Ascending aorta (tissue), 2 donors: Measurements from ENCODE around the gene KCNIP3. TPM values are rescaled to one million over a fixed set of nuclear protein-coding genes. Genes with fewer than 3 reads are reported as not detected.

Experiments used
- DNase-seq, 2 donors: peaks; one replicate each; pipeline ENCODE4 v3.0.0-alpha.2; 2019; ENCODE audit warnings: low spot score in 2 of 2
- H3K27ac ChIP-seq, 2 donors: fragments of 200-600 bp; sonication (generic); one replicate each; pipeline ENCODE4 v1.5.1; 2016 to 2017; ENCODE audit warnings: mild to moderate bottlenecking in 1 of 2
- H3K27me3 ChIP-seq: fragments of 200-600 bp; sonication (generic); one replicate; pipeline ENCODE4 v1.5.1; 2017
- H3K36me3 ChIP-seq, 2 donors: fragments of 200-600 bp; sonication (generic); one replicate each; pipeline ENCODE4 v1.5.1; 2016
- H3K4me1 ChIP-seq, 2 donors: fragments of 200-600 bp; sonication (generic); one replicate each; pipeline ENCODE4 v1.5.1; 2016 to 2017; ENCODE audit warnings: mild to moderate bottlenecking in 1 of 2
- H3K4me3 ChIP-seq, 2 donors: fragments of 200-600 bp; sonication (generic); one replicate each; pipeline ENCODE4 v1.5.1; 2016 to 2017; ENCODE audit warnings: mild to moderate bottlenecking in 1 of 2
- H3K9me3 ChIP-seq, 2 donors: fragments of 200-600 bp; sonication (generic); one replicate each; pipeline ENCODE4 v1.5.1; 2016
- CTCF ChIP-seq, 3 experiments: fragments of 200-600 bp in 2 of 3; fragments of 450-650 bp in 1 of 3; sonication (generic) in 2 of 3; IDR thresholded peaks; one replicate each; pipeline ENCODE4 v1.5.1; 2016 to 2019; ENCODE audit warnings: antibody characterized with exemption in 3 of 3, mild to moderate bottlenecking in 1 of 3, moderate library complexity in 1 of 3
- intact Hi-C: fragments of 100-400 bp; cut with DNase I; formaldehyde crosslinking; loops from one replicate; pipeline ENCODE4 v1.15.1; 2023
- total RNA-seq: library from RNA; depleted of rRNA; stranded (reverse); fragments of >200 nt; gene quantifications from one replicate; pipeline ENCODE4 v1.1.0, GENCODE V29; 2016

KCNIP3 gene
- total RNA-seq, 1 donor from 2014 or later: 5.2 TPM

- no peak for TF ChIP-seq CTCF (IDR thresholded peaks at IDR 0.05)
- no peak for DNase-seq
- intact Hi-C loops: no loop called here
Observed at GRCh38 chr2:95317123-95317500, 20.0 kb downstream of the KCNIP3 start.

GRCh38 chr2:95317665-95318425 lies 20.7 kb downstream of the KCNIP3 start:
- intact Hi-C loops: no loop called here
- Histone ChIP-seq H3K27me3 (no peaks in the 10 kb centered on the region), H3K4me1 (no peaks in the 10 kb centered on the region), H3K9me3 (no peaks in the 10 kb centered on the region), H3K36me3 (no peaks in the 10 kb centered on the region), H3K4me3 (no peak overlapping the region), H3K27ac (no peak overlapping the region)
- TF ChIP-seq CTCF (IDR thresholded peaks at IDR 0.05): no peak
- DNase-seq: no peak

More at GRCh38 chr2:95317123-95317500, 20.0 kb downstream of the KCNIP3 start:
- Histone ChIP-seq H3K9me3 (no peaks in the 10 kb centered on the region), H3K4me1 (no peaks in the 10 kb centered on the region), H3K27ac (no peak overlapping the region), H3K36me3 (no peaks in the 10 kb centered on the region), H3K4me3 (no peak overlapping the region), H3K27me3 (no peaks in the 10 kb centered on the region)

- no peak overlapping the region for H3K27ac ChIP-seq
- H3K27me3 ChIP-seq: no peaks in the 10 kb centered on the region
- H3K9me3 ChIP-seq: no peaks in the 10 kb centered on the region
- no peak for DNase-seq
- H3K4me3 ChIP-seq: no peak overlapping the region
- H3K4me1 ChIP-seq: no peaks in the 10 kb centered on the region
- intact Hi-C loops: no loop called here
- no peaks in the 10 kb centered on the region for H3K36me3 ChIP-seq
- no peak for TF ChIP-seq CTCF (IDR thresholded peaks at IDR 0.05)
Observed at GRCh38 chr2:95318431-95319220, 21.5 kb downstream of the KCNIP3 start.

GRCh38 chr2:95319481-95320343 lies 22.6 kb downstream of the KCNIP3 start:
- Histone ChIP-seq H3K36me3 (no peaks in the 10 kb centered on the region), H3K9me3 (no peaks in the 10 kb centered on the region), H3K27ac (no peak overlapping the region), H3K4me3 (no peak overlapping the region), H3K4me1 (no peaks in the 10 kb centered on the region), H3K27me3 (no peaks in the 10 kb centered on the region)
- no peak for TF ChIP-seq CTCF (IDR thresholded peaks at IDR 0.05)
- no peak for DNase-seq
- intact Hi-C loops: no loop called here

- no peak for DNase-seq
- Histone ChIP-seq H3K27me3 (no peaks in the 10 kb centered on the region), H3K4me3 (no peak overlapping the region), H3K4me1 (no peaks in the 10 kb centered on the region), H3K9me3 (no peaks in the 10 kb centered on the region), H3K27ac (no peak overlapping the region), H3K36me3 (no peaks in the 10 kb centered on the region)
- TF ChIP-seq CTCF (IDR thresholded peaks at IDR 0.05): no peak
- intact Hi-C loops: no loop called here
Observed at GRCh38 chr2:95320344-95320712, 23.2 kb downstream of the KCNIP3 start.
